GM18867 (cell line): ENCODE measurements around the gene POLA2.

ENCODE experiments used
- ATAC-seq: cut with Tn5 transposase; IDR thresholded peaks from one replicate; pipeline ENCODE4 v1.9.1; 2021; ENCODE audit warnings: mild to moderate bottlenecking, moderate library complexity; ENCODE audit not compliant: unreplicated experiment

POLA2 gene

GRCh38 chr11:65307298-65308229, 45.8 kb downstream of the POLA2 start:
- no peak for ATAC-seq

- ATAC-seq = no peak
These were observed 46.6 kb downstream of the POLA2 start for GRCh38 chr11:65308281-65308891.

DNA sequence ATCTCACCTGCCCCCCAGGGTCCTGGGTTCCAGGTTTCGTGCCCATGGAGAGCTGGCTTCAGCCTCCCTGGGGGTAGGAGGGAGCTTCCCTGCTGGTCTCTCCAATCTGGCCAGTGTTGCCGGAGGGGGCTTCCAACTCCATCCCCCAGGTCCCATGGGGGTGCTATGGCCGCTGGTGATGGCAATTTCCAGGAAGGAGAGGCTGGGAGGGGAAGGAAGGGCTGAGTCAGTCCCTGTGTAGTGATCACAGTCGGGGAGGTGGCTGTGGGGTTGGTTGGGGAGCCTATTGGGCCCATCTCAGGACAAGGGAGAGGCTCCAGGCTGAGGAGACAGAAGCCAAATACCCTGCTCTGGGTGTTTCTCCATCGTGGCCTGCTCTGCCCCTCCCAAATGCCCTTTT, 47.2 kb downstream of the POLA2 start:
- ATAC-seq = no peak

DNA sequence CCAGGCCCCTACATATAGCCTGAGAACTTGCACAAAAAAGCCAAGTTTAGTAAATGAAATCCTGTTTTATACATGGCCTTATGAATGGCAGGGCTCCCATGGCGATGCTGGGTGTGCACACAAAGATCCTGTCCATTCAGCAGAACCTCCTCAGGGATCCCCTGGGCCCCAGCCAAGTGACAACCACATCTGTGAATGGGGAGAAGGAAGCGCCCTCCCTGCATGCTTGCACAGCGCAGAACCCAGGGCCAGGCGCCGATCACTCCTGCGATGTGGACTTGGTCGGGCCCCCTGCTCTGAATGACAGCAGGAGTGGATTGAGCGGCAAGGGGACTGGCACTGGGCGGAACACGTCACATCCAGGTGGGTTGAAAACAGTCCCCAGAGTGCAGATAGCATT, 48.5 kb downstream of the POLA2 start:
- no peak for ATAC-seq

DNA sequence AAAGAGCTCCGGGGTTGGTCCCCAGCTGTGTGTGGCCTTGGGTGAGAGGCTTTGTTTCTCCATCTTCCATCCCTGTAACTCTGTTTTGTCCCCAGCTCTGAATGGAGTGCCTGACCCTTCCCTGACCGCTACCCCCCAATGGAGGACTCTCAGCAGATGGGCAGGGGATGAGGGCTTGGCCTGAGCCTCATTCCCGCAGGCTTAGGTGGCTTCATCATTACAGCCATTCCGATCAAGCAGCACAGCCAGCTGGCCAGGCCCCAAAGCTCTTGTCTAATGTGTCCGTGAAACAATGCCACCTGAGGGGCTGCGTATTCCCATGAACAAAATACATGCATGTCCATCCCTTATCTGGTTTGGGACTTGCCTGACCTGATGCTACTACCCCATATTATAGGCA, 49.0 kb downstream of the POLA2 start:
- no peak for ATAC-seq

DNA sequence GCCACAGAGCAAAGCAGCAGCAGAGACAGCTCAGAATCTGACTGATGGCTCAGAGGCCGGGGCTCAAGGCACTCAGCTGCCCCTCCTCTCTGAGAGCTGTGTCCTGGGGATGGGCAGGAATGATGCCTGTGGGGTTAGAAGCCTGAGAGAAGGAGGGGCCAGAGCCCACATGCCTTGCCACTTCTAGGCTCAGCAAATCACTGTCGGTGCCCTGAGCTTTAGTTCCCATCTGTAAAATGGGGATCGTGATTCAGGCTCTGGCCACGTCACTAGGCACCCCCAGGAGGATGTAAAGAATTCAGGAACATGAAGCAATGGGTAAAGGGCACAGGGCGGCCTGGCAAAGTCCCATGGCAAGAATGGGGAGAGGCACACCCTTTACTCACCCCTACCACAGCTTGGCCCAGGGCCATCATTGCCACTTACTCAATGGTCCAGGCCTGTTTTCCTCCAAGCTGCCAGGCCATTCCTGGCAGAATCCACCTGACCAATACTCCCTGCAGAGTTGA, 49.5 kb downstream of the POLA2 start:
- ATAC-seq = no peak

GRCh38 chr11:65314501-65315203, 52.9 kb downstream of the POLA2 start, which contains the start of gene CDC42EP2:
CDC42EP2 (plus strand) TSS chr11:65314866; CDS start chr11:65320899, 6,033 bp downstream.
- peak; percentile 83 for ATAC-seq

DNA sequence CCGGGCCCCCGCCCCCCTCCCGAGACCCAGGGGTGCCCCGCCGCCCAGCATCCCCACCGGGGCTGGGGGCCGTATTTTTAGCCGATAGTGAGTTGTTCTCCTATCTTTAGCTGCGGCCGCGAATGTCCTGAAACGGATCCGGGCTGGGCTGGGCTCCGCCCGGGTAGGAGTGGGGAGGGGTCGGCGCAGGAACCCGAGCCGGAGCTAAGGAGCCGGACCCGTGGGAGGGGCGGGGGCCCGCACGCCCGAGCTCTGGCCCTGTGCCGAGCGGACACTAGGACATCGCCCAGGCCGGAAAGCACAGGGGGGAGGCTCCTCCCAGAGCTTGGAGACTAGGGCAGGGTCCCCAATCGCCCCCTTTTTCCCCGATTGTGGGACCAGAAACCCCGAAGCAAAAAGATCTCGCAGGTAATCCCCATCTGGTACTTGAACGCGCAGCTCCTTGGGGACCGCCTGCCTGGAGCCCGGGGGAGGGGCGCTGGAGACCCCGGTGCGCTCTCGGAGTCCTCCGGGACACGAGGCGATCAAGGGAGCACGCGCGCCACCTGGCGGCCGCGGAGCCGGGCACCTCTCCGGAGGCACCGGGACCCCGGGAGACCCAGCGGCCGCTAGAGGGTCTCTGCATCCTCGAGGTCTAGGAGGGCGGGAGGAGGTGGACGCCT, 53.6 kb downstream of the POLA2 start:
- ATAC-seq = no peak

DNA sequence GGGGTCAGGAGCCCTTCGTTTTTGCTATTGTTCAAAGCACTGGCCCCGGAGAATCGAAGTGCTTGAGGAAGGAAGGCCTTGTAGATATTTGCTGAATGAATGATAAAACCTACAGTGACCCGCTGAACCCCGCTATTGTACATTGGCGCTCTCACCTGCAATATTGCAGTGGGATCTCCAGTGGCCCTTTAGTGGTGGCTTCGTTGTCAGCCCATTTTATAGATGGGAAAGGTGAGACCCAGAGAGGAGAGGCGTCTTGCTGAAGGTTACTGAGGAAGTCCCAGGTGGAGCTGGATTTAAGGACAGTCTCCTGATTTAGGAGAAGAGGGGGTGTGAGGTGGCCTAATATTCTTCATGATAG, 54.1 kb downstream of the POLA2 start:
- ATAC-seq = no peak

DNA sequence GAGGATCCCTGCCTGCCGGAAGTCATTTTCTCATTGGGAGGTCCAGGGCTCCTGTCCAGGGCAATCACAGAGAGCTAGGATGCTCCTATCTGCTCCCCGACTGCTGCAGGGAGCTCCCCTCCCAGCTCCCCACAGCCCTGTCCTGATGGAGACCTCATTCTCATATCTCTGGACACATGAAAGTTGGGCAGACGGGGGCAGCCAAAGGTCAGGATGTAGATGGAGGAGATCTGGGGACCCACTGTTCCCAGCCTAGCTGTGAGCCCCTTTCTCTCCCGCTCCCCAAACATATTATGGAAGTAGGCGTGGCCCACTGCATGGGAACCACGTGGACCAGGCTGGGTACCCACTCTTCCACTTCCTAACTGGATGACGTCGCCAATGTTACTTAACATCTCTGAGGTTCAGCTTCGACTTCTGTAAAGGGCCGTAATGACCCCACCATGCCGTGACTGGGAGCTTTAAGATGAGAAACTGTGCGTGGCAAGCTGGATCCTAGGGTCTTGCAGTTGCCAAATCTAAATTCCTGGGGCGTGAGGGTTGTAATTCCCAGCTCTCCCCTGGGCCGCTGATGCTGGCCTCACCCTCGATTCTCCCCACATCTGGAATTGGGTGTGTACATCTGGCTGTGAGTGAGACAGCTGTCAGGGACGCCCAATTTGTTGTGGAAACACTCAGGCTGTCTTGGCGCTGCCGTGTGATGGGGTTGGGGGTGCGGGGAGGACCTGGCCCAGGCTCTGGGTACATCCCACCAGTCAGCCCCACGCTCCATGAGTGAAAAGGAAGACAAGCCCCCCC, 54.7 kb downstream of the POLA2 start:
- no peak for ATAC-seq

DNA sequence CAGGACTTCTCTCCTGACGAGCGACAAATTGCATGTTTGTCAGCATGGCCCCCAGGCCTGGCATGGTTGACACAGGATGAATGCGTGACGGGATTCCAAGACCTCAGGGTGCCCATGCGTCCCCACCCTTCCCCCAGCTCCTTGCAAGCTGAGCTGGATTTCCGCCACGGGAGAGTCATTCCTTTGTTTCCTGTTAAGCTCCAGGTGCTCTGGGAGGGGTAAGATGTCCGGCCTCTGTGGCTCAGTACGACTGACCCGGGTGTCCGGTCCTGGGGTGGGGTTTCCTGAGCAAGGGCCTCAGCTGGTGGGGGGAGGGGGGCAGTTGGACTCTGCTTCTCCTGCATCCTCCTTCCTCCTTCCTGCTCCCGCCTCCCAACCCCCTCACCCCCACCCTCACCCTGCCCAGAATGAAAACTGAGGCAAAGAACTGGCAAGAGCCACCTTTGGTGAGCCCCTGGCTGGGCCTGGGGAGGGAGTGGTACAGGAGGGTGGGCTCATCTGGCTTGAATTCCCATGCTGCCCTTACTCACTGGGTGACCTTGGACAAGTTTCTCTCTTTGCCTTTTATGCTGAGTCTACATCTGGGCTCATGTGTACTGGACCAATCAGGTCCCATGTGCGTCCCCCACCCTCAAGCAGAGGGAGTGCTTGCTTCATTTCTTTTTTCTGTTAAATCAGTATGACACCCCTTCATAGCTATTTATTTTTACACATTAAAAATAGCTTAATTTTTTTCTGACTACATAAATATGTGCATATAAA, 55.4 kb downstream of the POLA2 start:
- no peak for ATAC-seq

DNA sequence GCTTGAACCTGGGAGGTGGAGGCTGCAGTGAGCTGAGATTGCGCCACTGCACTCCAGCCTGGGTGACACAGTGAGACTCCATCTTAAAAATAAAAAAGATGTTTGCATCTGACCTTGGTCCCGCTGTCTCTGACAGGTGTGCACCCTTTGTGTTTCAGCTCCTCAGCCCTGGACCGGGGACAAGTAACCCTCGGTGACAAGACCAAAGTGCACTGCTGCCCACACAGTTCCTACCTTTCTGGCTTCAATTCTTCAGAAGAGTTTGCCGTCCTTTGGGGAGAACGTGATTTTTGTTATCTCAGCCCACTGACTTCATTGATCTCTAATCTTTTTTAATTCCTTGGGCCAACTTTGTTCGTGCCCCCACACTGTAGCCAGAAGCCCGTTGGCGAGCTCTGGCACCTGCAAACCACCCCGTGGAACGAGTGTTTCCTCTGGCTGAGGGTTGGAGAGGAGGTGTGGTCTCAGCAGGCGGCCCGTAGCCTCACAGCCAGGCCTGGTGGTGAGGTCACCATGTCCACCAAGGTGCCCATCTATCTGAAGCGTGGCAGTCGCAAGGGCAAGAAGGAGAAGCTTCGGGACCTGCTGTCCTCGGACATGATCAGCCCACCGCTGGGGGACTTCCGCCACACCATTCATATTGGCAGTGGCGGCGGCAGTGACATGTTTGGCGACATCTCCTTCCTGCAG, 58.8 kb downstream of the POLA2 start:
- no peak for ATAC-seq

GRCh38 chr11:65321076-65321475, 59.3 kb downstream of the POLA2 start:
- no peak for ATAC-seq

DNA sequence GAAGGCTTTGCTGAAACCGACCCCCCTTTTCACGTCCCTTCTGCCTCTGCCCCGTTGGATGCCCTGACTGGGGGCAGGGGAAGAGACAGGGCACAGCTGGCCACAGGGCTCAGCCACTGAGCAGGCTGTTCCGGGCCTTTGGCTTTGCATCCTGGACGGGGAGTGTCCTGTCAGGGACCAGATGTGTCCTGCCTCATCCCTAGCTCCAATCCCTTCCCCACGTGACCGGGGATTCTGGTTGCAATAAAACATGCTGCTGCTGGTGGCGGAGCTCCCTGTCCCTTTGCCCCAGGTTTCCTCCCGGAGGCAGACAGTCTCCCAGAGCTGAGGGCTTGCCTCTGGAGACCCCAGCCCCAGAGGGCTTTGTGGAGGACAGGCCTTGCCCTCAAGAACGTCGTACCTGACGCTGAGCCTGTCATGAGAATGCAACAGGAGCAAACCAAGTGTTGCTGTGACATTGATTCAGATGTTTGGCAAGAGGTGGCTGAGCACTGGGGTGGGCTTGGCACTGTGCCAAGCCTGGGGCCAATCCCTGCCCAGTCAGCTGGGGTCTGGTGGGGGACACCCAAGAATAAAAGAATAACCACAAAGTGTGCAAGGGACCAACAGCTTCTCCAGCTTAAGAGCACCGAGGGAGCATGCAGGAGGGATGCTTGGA, 60.2 kb downstream of the POLA2 start:
- no peak for ATAC-seq

GRCh38 chr11:65323813-65324212, 62.1 kb downstream of the POLA2 start:
- ATAC-seq = no peak

DNA sequence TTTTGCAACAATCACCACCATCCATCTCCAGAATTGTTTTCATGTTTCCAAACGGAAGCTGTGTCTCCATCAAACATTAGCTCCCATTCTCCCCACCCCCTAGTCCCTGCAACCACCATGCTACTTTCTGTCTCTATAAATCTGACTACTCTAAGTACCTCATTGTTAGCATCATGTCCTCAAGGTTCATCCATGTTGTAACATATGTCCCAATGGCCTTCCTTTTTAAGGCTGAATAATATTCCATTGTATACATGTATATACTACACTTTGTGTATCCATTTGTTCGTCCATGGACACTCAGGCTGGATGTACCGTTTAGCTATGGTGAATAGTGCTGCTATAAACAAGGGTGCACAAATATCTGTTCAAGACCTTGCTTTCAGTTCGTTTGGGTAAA, 63.7 kb downstream of the POLA2 start:
- ATAC-seq = no peak

DNA sequence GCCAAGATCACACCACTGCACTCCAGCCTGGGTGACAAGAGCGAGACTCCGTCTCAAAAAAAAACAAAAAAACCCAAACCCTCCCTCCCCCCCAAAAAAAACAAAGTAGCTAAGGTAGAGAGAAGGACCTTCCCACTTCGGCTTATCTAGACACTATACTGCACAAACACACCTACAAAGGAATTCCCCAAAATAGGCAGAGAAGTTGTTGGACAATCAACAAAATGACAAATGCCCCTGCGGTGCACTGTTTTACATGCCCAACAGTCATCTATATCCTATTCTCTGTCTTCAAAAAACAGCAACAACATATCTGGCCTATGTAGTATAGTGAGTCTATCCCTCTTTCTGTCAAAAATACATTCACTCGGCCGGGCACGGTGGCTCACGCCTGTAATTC, 65.3 kb downstream of the POLA2 start:
- no peak for ATAC-seq

DNA sequence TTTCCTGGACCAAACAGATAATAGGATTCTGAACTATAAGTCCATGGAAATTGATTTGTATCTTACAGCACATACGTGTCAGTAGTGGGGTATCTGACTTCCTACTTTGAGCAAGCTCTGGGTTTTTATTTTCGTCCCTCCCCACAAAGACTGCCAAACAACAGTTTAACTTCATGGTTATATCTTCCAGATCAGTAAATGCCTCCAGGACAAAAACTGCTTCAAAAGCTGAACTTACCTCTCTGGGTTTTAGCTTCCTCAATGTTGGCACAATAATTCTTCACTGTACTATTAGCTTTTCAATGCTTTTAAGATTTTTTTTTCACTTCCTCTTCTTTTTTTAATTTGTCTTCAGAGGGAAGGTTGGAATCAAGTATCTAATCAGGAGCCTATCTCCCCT, 67.7 kb downstream of the POLA2 start:
- ATAC-seq = no peak
